ENCODE measurements around the gene SRPK2. TPM values are rescaled to one million over a fixed set of nuclear protein-coding genes. Genes with fewer than 3 reads are reported as not detected.

Gene SRPK2
- total RNA-seq, 4 donors from 2014 or later, result 39.6 to 66.9 (median 45.6) TPM

DNA sequence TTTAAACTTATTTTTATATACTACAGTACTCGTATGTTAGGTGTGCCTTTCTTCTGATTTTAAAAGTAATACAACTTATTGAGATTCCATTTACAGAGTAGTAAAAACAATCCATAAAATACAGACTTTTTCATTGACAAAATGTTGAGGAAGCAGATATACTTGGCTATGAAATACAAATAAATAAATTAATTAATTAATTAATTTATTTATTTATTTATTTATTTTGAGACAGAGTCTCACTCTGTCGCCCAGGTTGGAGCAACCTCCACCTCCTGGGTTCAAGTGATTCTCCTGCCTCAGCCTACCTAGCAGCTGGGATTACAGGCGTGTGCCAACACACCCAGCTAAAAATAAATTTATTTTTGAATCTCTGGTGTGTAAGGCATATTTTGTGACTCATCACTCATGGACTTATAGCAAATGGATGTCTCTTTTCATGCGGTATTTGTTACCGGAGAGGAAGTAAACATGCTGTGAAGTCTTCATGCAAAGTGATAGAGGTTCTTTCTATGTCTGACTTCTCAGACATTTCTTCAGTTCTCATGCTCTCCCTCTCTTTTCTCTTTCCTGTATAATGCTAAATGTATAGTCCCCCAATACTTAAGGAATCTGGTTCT is 20.2 kb upstream of the SRPK2 start:
- TF ChIP-seq, protein P1, sequence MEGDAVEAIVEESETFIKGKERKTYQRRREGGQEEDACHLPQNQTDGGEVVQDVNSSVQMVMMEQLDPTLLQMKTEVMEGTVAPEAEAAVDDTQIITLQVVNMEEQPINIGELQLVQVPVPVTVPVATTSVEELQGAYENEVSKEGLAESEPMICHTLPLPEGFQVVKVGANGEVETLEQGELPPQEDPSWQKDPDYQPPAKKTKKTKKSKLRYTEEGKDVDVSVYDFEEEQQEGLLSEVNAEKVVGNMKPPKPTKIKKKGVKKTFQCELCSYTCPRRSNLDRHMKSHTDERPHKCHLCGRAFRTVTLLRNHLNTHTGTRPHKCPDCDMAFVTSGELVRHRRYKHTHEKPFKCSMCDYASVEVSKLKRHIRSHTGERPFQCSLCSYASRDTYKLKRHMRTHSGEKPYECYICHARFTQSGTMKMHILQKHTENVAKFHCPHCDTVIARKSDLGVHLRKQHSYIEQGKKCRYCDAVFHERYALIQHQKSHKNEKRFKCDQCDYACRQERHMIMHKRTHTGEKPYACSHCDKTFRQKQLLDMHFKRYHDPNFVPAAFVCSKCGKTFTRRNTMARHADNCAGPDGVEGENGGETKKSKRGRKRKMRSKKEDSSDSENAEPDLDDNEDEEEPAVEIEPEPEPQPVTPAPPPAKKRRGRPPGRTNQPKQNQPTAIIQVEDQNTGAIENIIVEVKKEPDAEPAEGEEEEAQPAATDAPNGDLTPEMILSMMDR (IDR thresholded peaks at IDR 0.05; ENCODE audit: low read depth), result no peak

DNA sequence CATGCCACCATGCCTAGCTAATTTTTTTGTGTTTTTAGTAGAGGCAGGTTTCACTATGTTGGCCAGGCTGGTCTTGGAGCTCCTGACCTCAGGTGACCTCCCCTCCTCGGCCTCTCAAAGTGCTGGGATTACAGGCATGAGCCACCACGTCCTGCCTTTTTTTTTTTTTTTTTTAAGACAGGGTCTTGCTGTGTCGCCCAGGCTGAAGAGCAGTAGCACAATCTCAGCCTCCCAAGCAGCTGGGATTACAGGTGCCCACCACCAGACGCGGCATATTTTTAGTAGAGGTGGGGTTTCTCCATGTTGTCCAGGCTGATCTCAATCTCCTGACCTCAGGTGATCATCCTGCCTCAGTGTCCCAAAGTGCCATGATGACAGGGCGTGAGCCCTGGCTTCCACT is 14.4 kb upstream of the SRPK2 start:
- TF ChIP-seq, protein P1 (IDR thresholded peaks at IDR 0.05; ENCODE audit: low read depth), result no peak

DNA sequence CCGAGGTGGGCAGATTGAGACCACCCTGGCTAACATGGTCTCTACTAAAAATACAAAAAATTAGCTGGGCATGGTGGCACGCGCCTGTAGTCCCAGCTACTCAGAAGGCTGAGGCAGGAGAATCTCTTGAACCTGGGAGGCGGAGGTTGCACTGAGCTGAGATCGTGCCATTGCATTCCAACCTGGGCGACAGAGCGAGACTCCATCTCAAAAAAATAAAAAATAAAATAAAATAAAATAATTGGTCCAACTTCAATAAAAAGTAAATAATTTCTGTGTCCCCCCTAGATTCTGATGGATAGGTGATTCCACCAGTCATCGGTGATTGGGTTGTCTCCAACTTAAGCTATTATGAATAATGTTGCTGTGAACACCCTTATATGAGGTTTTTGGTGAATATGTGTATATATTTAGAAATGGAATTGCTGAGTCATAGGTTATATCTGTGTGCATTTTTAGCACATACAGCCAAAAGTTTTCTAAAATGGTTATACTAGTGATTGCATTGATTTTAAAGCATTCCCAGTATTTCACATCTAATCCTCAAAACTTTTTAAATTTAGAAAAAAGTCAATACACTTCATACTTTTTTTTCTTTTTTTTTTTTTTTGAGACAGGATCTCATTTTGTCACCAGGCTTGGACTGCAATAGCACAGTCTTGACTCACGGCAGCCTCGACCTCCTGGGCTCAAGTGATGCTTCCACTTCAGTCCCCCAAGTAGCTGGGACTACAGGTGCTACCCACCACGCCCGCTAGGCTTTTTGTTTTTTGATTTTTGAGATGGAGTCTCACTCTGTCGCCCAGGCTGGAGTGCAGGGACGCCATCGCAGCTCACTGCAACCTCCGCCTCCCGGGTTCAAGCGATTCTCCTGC is 13.7 kb upstream of the SRPK2 start:
- TF ChIP-seq, protein P1 (IDR thresholded peaks at IDR 0.05; ENCODE audit: low read depth), result no peak

GRCh38 chr7:105399043-105399725 is 10.5 kb upstream of the SRPK2 start:
- TF ChIP-seq, protein P1 (IDR thresholded peaks at IDR 0.05; ENCODE audit: low read depth), result no peak

GRCh38 chr7:105396566-105396965 is 7.8 kb upstream of the SRPK2 start:
- TF ChIP-seq, protein P1 (IDR thresholded peaks at IDR 0.05; ENCODE audit: low read depth), result no peak

DNA sequence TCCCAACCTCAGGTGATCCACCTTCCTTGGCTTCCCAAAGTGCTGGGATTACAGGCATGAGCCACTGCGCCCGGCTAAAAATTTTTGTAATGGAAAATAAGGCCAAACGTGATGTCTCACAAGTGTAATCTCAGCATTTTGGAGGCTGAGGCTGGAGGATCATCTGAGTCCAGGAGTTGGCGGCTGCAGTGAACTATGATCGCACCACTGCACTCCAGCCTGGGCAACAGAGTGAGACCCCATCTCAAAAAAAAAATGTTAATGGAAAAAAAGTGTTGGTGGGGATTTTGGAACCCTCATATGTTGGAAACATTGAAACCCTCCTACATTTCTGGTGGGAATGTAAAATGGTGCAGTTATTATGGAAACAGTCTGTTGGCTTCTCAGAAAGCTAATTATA is 2.7 kb upstream of the SRPK2 start:
- TF ChIP-seq, protein P1 (IDR thresholded peaks at IDR 0.05; ENCODE audit: low read depth), result no peak

GRCh38 chr7:105389889-105390288 is 1.2 kb upstream of the SRPK2 start:
- TF ChIP-seq, protein P1 (IDR thresholded peaks at IDR 0.05; ENCODE audit: low read depth), result no peak

All from subcutaneous adipose tissue (tissue), 4 donors.